Measurements from ENCODE around the gene TSEN34.
A peak's percentile ranks its signal among the peaks of the same experiment; 100 is the strongest.
"Not testable (repeated sequence)": the region's sequence is repeated elsewhere in the genome, so short reads cannot be mapped to it uniquely, and the experiment has no call there.

The TSEN34 gene

GRCh38 chr19:54162241-54162805 lies 28.8 kb upstream of the TSEN34 start:
- DNase-seq, result peak; percentile 86 to 92

GRCh38 chr19:54162884-54163283 lies 28.2 kb upstream of the TSEN34 start:
- DNase-seq, result no peak

GRCh38 chr19:54164369-54165068 lies 26.6 kb upstream of the TSEN34 start:
- DNase-seq, result peak; percentile 45 to 53

GRCh38 chr19:54165222-54165621 lies 25.9 kb upstream of the TSEN34 start:
- DNase-seq, result no peak

GRCh38 chr19:54168174-54168917 lies 22.8 kb upstream of the TSEN34 start:
- peak; percentile 92 to 93 for DNase-seq

- DNase-seq, result no peak
Measured at GRCh38 chr19:54169149-54169740, 21.9 kb upstream of the TSEN34 start.

GRCh38 chr19:54171736-54172431 lies 19.2 kb upstream of the TSEN34 start:
- not testable (repeated sequence) for DNase-seq

GRCh38 chr19:54172471-54173358 lies 18.4 kb upstream of the TSEN34 start, which contains the start of gene TMC4:
Gene TMC4, minus strand, starts transcription at chr19:54173160. Its CDS starts 43 bp downstream, at chr19:54173117.
- DNase-seq, result no peak

GRCh38 chr19:54173359-54173699 lies 17.8 kb upstream of the TSEN34 start:
- DNase-seq, result no peak

- DNase-seq, result no peak
Measured at GRCh38 chr19:54173951-54174834, 16.9 kb upstream of the TSEN34 start.

- DNase-seq, result no peak
Measured at GRCh38 chr19:54178581-54179261, 12.4 kb upstream of the TSEN34 start.

GRCh38 chr19:54179262-54179852 lies 11.8 kb upstream of the TSEN34 start:
- no peak for DNase-seq

- peak; percentile 29 to 33 for DNase-seq
Measured at GRCh38 chr19:54179921-54180461, 11.1 kb upstream of the TSEN34 start.

- DNase-seq, result no peak
Measured at GRCh38 chr19:54180691-54181091, 10.4 kb upstream of the TSEN34 start.

- DNase-seq, result not testable (repeated sequence)
Measured at GRCh38 chr19:54181894-54182293, 9.2 kb upstream of the TSEN34 start.

GRCh38 chr19:54183431-54183830 lies 7.7 kb upstream of the TSEN34 start:
- no peak for DNase-seq

- no peak for DNase-seq
Measured at GRCh38 chr19:54186351-54186750, 4.8 kb upstream of the TSEN34 start.

- DNase-seq, result no peak
Measured at GRCh38 chr19:54186934-54187381, 4.2 kb upstream of the TSEN34 start.

- peak in 1 of 2 donors; percentile 15 for DNase-seq
Measured at GRCh38 chr19:54188215-54188871, 2.8 kb upstream of the TSEN34 start.

Measured in inflammatory macrophage (primary cell).